Stimulated activated CD4-positive, alpha-beta T cell treated with anti-CD3 and anti-CD28 coated beads, TNF-alpha, amount 100 ng/mL, for 24 hours (primary cell): ENCODE results near the gene SAP30BP.

Experiments used
- DNase-seq, 3 experiments: peaks; one replicate each; pipeline ENCODE4 v3.0.0-alpha.2; 2020; ENCODE audit warnings: low read depth in 3 of 3

Gene SAP30BP

DNA sequence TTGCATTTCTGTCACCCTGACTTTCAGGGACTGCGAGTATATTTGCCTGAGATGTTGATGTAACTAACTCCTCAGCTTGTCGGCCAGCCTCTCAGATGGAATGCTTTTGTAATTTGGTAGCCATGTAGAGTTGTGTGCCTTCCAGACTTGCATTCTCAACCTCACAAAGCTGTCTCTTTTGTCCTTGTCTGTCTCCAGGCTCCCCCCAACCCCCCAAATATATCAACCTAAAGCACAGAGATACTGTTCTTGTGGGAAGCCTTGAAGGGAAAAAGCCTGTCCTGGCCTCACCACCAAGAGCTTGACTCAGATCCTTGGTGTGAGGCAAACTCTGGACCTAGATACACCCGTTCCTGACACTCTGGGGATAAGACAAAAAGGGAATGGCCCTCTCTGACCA lies 18.4 kb downstream of the SAP30BP start:
- DNase-seq: no peak

DNA sequence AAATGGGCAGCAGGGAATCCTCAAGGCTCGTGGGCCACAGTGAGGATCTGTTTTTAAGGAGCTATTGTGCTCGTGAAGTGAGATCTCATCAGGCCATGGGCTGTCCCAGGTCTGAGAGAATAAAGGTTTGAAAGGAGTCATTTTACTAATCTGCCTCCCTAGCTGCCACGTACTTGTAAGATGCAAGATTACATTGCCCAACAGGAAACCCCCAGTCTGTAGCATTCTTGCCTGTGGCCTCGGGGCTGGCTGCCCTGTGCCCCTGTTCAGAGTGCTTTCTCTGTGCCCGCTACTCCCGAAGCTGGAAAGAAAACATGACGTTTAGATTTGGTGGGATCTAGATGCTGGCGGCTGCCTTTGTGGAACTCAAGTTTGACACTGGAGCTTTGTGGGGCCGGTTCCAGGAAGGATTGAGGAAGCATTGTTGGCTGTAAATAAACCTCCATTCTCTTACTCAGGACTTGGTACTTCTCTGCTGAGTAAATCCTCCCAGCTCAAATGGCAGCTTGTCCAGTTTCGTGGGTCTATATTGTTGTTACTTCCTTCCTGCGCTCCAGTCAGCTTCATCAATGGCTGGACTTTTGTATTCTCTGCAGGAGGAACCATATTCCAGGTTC lies 21.2 kb downstream of the SAP30BP start:
- no peak for DNase-seq

GRCh38 chr17:75689441-75689873 lies 22.3 kb downstream of the SAP30BP start:
- peak in 1 of 3 experiments; percentile 19 for DNase-seq

GRCh38 chr17:75691371-75691791 lies 24.2 kb downstream of the SAP30BP start:
- DNase-seq: peak in 1 of 3 experiments; percentile 58

DNA sequence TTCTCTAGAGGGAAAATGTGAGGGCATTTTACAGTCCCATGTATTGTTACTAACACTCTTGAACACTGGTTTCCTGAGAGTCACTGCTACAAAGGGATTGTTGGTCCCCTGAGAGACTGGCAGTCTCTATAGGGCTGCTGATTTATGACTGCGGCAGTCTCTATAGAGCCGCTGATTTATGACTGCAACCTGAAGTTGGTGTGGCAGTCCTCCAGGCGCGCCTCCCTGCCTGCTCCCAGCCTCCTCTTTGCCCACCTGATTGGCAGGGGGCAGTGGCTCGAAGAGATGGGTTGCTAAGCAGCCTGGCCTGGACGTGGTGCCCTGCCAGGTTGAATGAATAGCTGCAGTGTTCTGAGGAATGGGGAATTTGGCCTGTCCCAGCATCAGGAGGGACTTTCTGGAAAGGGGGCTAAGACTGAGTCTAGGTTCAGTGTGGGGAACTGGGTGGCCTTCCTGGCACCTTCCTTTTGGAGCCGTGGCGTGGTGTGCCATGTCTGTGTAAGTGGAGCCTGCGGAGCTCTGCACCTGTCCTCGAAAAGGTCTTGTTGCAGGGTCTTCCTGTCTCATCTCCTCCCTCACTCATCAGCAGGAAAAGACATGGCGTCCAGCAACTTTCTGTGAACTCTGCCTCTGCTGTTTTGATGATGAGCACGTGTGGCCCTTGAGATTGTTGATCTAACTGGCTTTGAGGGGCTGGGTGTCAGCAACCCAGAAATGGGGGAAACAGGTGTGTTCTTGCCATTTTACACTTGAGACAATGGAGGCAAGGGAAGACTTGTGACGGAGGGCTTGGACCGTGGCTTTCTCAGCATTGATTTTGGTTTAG lies 24.9 kb downstream of the SAP30BP start:
- no peak for DNase-seq

GRCh38 chr17:75692976-75693375 lies 25.8 kb downstream of the SAP30BP start:
- no peak for DNase-seq

- no peak for DNase-seq
Observed at GRCh38 chr17:75693500-75694481, 26.7 kb downstream of the SAP30BP start.

- DNase-seq: no peak
Observed at GRCh38 chr17:75694536-75694935, 27.4 kb downstream of the SAP30BP start.

DNA sequence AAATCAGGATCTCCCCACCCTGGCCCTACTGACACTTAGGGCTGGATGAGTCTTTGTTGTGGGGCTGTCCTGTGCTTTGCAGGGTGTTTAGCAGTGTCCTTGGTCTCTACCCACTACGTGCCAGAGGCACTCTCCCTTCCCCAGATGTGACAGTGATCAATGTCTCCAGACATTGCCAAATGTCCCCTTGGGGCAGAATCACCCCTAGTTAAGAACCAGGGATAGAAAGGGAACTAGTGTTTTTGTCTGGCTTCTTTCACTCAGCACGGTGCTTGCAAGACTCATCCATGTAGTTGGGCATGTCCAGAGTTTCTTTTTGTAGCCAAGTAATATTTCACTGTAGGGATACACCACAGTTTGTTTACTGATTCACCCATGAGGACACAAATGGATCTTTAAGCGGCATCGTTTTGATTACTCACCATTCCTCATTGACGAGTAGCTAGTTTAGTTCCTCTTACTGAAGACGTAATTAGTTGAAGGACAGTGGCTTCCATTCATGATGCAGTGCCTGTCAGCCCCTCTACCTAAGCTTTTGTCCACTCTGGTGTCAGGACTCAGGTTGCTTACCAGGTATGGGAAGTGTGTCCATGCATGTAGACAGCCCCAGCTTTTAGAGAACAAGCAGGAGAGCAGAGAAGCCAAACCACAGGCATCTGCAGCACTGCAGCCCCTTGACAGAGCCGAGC lies 28.1 kb downstream of the SAP30BP start:
- no peak for DNase-seq

DNA sequence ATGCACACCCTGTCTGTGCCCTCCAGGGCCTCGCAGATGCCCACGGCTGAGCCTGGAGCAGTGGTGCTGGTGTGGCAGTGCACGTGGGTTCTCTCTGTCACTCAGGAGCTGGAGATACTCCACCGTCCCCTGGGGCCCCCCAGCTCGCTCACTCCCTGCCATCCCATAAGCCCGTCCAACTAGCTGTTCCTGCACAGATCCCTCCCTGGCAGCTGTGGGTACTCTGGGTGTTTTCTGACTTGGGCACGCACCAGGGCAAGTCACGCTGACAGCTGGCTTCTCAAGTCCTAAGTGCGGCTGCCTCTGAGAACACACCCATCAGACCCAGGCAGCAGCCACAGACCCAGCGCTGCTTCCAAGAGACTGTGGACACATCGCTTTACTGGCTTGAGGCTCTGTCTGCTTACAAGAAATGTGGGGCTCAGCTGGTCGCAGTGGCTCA lies 28.7 kb downstream of the SAP30BP start:
- no peak for DNase-seq

GRCh38 chr17:75697651-75698291 lies 30.6 kb downstream of the SAP30BP start:
- no peak for DNase-seq

GRCh38 chr17:75698659-75699058 lies 31.5 kb downstream of the SAP30BP start:
- no peak for DNase-seq

DNA sequence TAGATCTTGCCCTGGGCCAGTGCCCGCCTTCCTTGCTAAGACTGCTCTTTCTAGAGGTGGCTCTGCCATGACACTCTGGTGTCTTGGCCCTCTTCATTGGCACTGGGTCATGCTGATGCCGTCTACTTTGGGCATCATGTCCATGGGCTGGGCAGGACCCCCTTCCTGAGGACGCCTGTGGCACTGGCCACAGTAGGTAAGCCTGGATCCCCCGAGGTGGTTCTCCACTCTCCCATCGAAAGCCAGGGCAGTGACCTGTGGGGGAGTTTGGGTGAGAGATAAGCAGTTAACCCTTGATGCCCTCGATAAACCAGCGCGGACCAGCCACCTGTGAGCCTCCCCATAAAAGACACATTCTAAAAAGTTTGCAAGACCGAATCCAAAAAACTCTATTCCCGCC lies 34.1 kb downstream of the SAP30BP start:
- DNase-seq: no peak

GRCh38 chr17:75703191-75703590 lies 36.1 kb downstream of the SAP30BP start:
- DNase-seq: no peak

GRCh38 chr17:75703591-75703990 lies 36.5 kb downstream of the SAP30BP start:
- no peak for DNase-seq

GRCh38 chr17:75704963-75705875 lies 38.1 kb downstream of the SAP30BP start:
- no peak for DNase-seq

DNA sequence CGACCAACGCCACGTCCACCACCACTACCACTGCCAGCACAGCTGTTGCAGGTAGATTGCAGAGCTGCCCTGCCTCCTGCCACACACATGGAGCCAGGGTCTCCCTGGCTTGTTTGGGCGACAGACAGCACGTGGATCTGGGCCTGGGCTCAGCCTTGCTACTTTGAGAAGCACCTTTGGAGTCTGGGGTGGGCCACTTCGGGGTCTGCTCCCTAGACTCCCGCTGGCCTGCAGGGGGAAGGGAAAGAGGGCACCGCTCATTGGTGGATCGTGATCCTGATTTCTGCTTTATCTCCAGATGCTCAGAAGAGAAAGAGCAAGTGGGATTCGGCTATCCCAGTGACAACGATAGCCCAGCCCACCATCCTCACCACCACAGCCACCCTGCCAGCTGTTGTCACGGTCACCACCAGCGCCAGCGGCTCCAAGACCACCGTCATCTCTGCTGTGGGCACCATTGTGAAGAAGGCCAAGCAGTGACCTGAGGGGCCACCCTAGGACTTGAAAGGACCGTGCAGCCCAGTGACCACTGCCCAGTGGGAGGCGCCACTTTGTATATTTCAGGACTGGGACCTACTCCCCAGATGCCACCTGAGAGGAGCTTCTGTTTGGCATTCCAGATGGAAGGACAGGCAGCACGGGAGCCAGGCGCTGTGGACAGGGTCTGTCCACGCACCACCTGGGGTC lies 39.0 kb downstream of the SAP30BP start:
- DNase-seq: no peak

GRCh38 chr17:75707079-75707571 lies 40.0 kb downstream of the SAP30BP start:
- no peak for DNase-seq

DNA sequence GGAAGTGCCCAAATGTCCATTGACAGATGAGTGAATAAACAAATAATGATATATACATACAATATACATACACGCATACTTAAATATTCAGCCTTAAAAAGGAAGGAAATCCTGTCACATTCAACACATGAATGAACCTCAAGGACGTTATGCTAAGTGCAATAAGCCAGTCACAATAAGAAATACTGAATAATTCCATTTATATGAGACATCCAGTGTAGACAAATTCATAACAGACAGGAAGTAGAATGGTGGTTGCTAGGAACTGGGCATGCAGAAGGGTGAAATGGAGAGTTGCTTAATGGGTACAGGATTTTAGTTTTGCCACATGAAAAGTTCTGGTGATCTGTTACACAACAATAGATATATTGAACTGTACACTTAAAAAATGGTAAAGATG lies 45.3 kb downstream of the SAP30BP start:
- DNase-seq: no peak
